HFFc6 (cell line): Measurements from ENCODE around the gene GLUD1. TPM values are rescaled to one million over a fixed set of nuclear protein-coding genes. Genes with fewer than 3 reads are reported as not detected.
"Not testable (repeated sequence)": the region's sequence is repeated elsewhere in the genome, so short reads cannot be mapped to it uniquely, and the experiment has no call there.

Source experiments
- DNase-seq: peaks from one replicate; pipeline ENCODE4 v3.0.0-alpha.2; 2018
- H3K27ac Mint-ChIP-seq: 2 replicates; pipeline ENCODE4 v1.8.0; 2020; ENCODE audit warnings: mild to moderate bottlenecking, mixed read lengths
- H3K27me3 Mint-ChIP-seq: 2 replicates; pipeline ENCODE4 v1.8.0; 2021; ENCODE audit warnings: mild to moderate bottlenecking, moderate library complexity, mixed read lengths; ENCODE audit not compliant: insufficient read depth
- H3K36me3 Mint-ChIP-seq: 2 replicates; pipeline ENCODE4 v1.8.0; 2021; ENCODE audit warnings: low read depth, mixed read lengths
- H3K4me1 Mint-ChIP-seq: 2 replicates; pipeline ENCODE4 v1.8.0; 2020; ENCODE audit warnings: low read depth, mixed read lengths
- H3K4me3 Mint-ChIP-seq: 2 replicates; pipeline ENCODE4 v1.8.0; 2020; ENCODE audit warnings: mild to moderate bottlenecking, moderate library complexity, mixed read lengths
- H3K9me3 Mint-ChIP-seq: 2 replicates; pipeline ENCODE4 v1.8.0; 2020; ENCODE audit warnings: mild to moderate bottlenecking, mixed read lengths
- total RNA-seq, 6 experiments: library from RNA; stranded (reverse); fragmentation: NEBNext Ultra II Directional; extraction: Animal tissue kit (Norgen Biotek cat#: 25700); gene quantifications; 2 replicates in 1 of 6; 3 replicates in 5 of 6; pipeline ENCODE4 v1.2.3, GENCODE V29; 2021
- TF ChIP-seq, protein P1 (sequence below): fragments of 200-600 bp; sonication (generic); IDR thresholded peaks from 2 replicates; pipeline ENCODE4 v1.5.0; 2021; ENCODE audit warnings: antibody characterized with exemption, mild to moderate bottlenecking

The GLUD1 gene
- total RNA-seq, 6 experiments from 2014 or later: 108 to 130 (median 118) TPM

DNA sequence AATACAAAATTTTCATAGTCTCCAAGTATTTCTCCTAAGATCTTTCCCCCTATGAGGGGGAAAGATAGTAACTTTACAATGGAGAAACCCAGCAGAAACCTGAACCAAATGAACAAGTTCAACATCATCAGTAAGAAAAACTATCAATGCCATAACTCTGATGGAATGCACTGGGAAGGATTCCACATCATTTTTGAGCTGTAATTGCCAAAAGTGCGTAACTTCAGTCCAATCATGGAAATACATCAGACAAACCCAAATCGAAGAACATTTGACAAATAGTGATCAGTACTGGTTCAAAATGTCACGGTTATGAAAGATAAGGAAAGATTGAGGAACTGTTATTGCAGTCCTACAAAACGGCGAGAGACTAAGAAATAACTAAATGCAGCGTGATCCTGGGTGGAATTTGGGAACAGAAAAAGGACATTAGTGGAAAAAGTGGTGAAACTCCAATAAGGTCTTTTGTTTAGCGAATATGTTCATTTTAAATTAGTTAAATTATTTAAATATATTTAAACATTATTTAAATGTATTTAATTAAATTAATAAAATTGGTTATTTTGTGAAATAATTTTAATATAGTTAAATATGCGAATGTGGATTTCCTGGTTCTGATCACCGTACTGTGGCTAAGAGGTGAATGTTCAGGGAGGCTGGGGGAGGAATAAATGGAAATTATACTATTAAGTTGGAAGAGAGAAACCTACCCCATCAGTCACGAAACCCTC, 79.5 kb downstream of the GLUD1 start:
- not testable (repeated sequence) for H3K4me3 Mint-ChIP-seq, H3K36me3 Mint-ChIP-seq, DNase-seq, H3K27ac Mint-ChIP-seq, H3K27me3 Mint-ChIP-seq, H3K9me3 Mint-ChIP-seq
- H3K4me1 Mint-ChIP-seq: peaks cover 21% of the 10 kb centered on the region

DNA sequence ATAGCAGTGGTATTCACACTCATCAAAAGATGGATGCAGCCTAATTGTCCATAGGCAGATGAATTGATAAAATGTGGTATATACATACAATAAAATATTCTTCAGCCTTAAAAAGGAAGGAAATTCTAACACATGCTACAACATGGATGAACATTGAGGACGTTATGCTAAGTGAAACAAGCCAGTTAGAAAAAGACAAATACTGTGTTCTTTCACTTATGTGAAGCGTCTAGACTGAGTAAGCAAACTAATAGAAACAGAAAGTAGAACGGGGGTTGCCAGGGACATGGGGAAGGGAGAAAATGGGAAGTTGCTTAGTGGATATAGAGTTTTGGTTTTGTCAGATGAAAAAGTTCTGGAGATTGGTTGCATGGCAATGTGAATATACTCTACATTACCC, 81.1 kb downstream of the GLUD1 start:
- H3K27ac Mint-ChIP-seq, H3K4me3 Mint-ChIP-seq, H3K36me3 Mint-ChIP-seq, H3K27me3 Mint-ChIP-seq, H3K9me3 Mint-ChIP-seq, DNase-seq: not testable (repeated sequence)
- peaks cover 21% of the 10 kb centered on the region for H3K4me1 Mint-ChIP-seq

DNA sequence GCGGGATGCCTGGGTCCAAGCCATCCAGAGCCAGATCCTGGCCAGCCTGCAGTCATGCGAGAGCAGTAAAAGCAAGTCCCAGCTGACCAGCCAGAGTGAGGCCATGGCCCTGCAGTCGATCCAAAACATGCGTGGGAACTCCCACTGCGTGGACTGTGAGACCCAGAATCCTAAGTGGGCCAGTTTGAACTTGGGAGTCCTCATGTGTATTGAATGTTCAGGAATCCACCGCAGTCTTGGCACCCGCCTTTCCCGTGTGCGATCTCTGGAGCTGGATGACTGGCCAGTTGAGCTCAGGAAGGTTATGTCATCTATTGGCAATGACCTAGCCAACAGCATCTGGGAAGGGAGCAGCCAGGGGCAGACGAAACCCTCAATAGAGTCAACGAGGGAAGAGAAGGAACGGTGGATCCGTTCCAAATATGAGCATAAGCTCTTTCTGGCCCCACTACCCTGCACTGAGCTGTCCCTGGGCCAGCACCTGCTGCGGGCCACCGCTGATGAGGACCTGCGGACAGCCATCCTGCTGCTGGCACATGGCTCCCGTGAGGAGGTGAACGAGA, 85.4 kb downstream of the GLUD1 start:
- not testable (repeated sequence) for H3K36me3 Mint-ChIP-seq, H3K4me3 Mint-ChIP-seq, H3K9me3 Mint-ChIP-seq, DNase-seq, H3K27me3 Mint-ChIP-seq, H3K27ac Mint-ChIP-seq
- H3K4me1 Mint-ChIP-seq: peaks cover 11% of the 10 kb centered on the region

DNA sequence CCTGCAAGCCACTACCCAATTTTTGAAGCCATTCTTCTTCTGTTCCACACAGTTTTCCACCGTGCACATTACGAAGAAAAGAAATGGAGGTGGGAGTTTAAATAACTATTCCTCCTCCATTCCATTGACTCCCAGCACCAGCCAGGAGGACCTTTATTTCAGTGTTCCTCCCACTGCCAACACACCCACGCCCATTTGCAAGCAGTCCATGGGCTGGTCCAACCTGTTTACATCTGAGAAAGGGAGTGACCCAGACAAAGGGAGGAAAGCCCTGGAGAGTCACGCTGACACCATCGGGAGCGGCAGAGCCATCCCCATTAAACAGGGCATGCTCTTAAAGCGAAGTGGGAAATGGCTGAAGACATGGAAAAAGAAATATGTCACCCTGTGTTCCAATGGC, 86.3 kb downstream of the GLUD1 start:
- H3K27ac Mint-ChIP-seq: not testable (repeated sequence)

DNA sequence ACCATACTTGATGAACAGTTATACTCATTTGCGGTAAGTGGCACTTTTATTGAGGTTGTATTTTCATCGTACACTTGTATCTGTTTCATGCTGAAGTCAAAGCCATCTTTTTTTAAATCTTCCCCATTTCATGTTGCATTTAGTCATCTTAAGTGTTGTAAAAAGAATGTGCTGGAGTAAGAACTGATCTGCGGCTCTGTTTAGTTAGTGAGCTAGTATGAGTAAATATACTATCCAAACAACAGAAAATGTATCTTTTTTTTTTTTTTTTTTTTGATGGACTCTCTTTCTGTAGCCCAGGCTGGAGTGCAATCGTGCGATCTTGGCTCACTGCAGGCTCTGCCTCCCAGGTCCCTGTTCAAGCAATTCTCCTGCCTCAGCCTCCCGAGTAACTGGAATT, 87.0 kb downstream of the GLUD1 start:
- DNase-seq, H3K27me3 Mint-ChIP-seq, H3K4me3 Mint-ChIP-seq, H3K27ac Mint-ChIP-seq, H3K9me3 Mint-ChIP-seq, H3K36me3 Mint-ChIP-seq: not testable (repeated sequence)
- peaks cover 11% of the 10 kb centered on the region for H3K4me1 Mint-ChIP-seq

More for the DNA sequence above, 86.3 kb downstream of the GLUD1 start:
- not testable (repeated sequence) for DNase-seq, H3K27me3 Mint-ChIP-seq, H3K9me3 Mint-ChIP-seq, H3K4me3 Mint-ChIP-seq, H3K36me3 Mint-ChIP-seq
- H3K4me1 Mint-ChIP-seq: peaks cover 11% of the 10 kb centered on the region

DNA sequence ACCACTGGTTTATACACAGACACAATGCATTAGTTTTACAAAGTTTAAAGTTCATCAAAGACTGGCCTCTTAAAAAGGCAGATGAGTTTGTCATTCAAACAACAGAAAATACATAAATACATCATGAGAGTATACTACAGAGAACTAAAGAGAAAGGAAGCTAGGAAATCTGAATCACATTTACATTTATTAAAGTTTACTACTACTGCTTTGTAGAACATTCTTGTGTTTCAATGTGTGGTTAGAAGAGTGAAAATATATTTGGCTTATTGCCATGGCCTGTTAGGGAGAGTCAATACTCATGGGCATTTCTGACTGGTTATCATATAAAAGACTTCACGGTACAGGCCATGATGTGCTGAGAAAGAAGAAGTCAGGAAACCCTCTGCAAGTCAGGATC, 87.5 kb downstream of the GLUD1 start:
- DNase-seq: peak; percentile 28
- not testable (repeated sequence) for H3K27me3 Mint-ChIP-seq, H3K36me3 Mint-ChIP-seq, H3K4me3 Mint-ChIP-seq, H3K9me3 Mint-ChIP-seq, H3K27ac Mint-ChIP-seq
- H3K4me1 Mint-ChIP-seq: peaks cover 11% of the 10 kb centered on the region

DNA sequence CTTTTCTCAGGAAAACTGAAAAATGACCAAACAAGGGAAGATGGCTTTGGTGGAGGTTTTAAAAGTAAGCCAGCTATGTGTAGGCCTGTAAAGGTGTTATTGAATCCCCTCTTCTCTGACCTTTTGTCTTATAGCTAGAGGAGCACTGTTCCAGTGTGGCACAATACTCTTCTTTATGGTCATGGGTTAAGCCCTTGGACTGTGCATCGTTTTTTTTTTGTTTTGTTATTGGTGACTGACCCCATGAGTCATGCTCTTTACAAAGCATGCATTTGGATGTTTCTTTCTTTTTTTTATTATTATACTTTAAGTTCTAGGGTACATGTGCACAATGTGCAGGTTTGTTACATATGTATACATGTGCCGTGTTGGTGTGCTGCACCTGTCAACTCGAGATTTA, 94.2 kb downstream of the GLUD1 start:
- no peak overlapping the region for H3K27ac Mint-ChIP-seq
- TF ChIP-seq, protein P1, sequence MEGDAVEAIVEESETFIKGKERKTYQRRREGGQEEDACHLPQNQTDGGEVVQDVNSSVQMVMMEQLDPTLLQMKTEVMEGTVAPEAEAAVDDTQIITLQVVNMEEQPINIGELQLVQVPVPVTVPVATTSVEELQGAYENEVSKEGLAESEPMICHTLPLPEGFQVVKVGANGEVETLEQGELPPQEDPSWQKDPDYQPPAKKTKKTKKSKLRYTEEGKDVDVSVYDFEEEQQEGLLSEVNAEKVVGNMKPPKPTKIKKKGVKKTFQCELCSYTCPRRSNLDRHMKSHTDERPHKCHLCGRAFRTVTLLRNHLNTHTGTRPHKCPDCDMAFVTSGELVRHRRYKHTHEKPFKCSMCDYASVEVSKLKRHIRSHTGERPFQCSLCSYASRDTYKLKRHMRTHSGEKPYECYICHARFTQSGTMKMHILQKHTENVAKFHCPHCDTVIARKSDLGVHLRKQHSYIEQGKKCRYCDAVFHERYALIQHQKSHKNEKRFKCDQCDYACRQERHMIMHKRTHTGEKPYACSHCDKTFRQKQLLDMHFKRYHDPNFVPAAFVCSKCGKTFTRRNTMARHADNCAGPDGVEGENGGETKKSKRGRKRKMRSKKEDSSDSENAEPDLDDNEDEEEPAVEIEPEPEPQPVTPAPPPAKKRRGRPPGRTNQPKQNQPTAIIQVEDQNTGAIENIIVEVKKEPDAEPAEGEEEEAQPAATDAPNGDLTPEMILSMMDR: no peak

More for the DNA sequence above, 94.2 kb downstream of the GLUD1 start:
- peaks cover 11% of the 10 kb centered on the region for H3K4me1 Mint-ChIP-seq
- H3K36me3 Mint-ChIP-seq: no peaks in the 10 kb centered on the region
- no peak overlapping the region for H3K4me3 Mint-ChIP-seq
- H3K9me3 Mint-ChIP-seq: no peaks in the 10 kb centered on the region
- DNase-seq: no peak
- H3K27me3 Mint-ChIP-seq: peaks cover 1% of the 10 kb centered on the region; the same call in 1 of the 2 replicates

Other genes starting within 250 kb of the GLUD1 start
- 1 to 10 TPM in 3 of 6 experiments, under 1 TPM in 3; 0.66 to 1.5 (median 1.2) TPM for gene MMRN2, start 137.2 kb downstream of the GLUD1 start, total RNA-seq
- 1 to 10 TPM; 2.6 to 4.5 (median 3.3) TPM for gene SNCG, start 136.2 kb downstream of the GLUD1 start, total RNA-seq
- gene ADIRF, start 126.4 kb downstream of the GLUD1 start, total RNA-seq: 100 to 1,000 TPM in 4 of 6 experiments, 10 to 100 TPM in 2; 68.5 to 169 (median 145) TPM
- gene FAM25A, start 74.5 kb downstream of the GLUD1 start, total RNA-seq: not detected
- gene SHLD2, start 363 bp upstream of the GLUD1 start, total RNA-seq: 10 to 100 TPM; 17.1 to 24.3 (median 21.1) TPM
- under 1 TPM in 3 of 6 experiments, not detected in 3; 0.09 to 0.19 (median 0.17) TPM for gene NUTM2A, start 130.6 kb upstream of the GLUD1 start, total RNA-seq